ENCODE measurements around the gene TDRD10.
A peak's percentile ranks its signal among the peaks of the same experiment; 100 is the strongest.

- no peak for TF ChIP-seq SNAI2 (CRISPR knock-in tag; IDR thresholded peaks at IDR 0.05)
- peak; percentile 39; the same call in 1 of the 2 replicates for TF ChIP-seq ZFP3 (CRISPR knock-in tag; IDR thresholded peaks at IDR 0.05)
- TF ChIP-seq ZNF70 (CRISPR knock-in tag; IDR thresholded peaks at IDR 0.05) = no peak
These were observed 56.9 kb downstream of the TDRD10 start for GRCh38 chr1:154558720-154559465.

All from SK-N-SH treated with all-trans-retinoic acid at 6 μM for 48 hours (cell line).